ENCODE data around the gene ARMC12. TPM values are rescaled to one million over a fixed set of nuclear protein-coding genes. Genes with fewer than 3 reads are reported as not detected.

The ARMC12 gene
- total and polyA plus RNA-seq, 2 of the 13 experiments (the other 11 are each of a cell fraction or from before 2014, with no cell fraction given): 1.3 TPM; not detected in 1

GRCh38 chr6:35776364-35777215 lies 39.8 kb downstream of the ARMC12 start, which contains the start of gene CLPSL2 (continued):
- TF ChIP-seq AHDC1 (CRISPR knock-in tag; IDR thresholded peaks at IDR 0.05; ENCODE audit: borderline replicate concordance) (no peak), ZBTB33 (CRISPR knock-in tag; IDR thresholded peaks at IDR 0.05) (no peak), HOXA3 (CRISPR knock-in tag; IDR thresholded peaks at IDR 0.05) (no peak), POGK (CRISPR knock-in tag; conservative IDR thresholded peaks at IDR 0.05) (0 out of 2 replicates have a peak, but pooled peaks have one; percentile 49), AGO1 (IDR thresholded peaks at IDR 0.05; ENCODE audit: low read depth, low read length, poor library complexity, severe bottlenecking) (peak; percentile 56), ZNF7 (CRISPR knock-in tag; IDR thresholded peaks at IDR 0.05) (no peak), ELF3 (CRISPR knock-in tag; IDR thresholded peaks at IDR 0.05) (no peak), GLI4 (CRISPR knock-in tag; IDR thresholded peaks at IDR 0.05; ENCODE audit: borderline replicate concordance) (no peak), CEBPG (CRISPR knock-in tag; IDR thresholded peaks at IDR 0.05) (no peak), ZBTB49 (CRISPR knock-in tag; IDR thresholded peaks at IDR 0.05; ENCODE audit: borderline replicate concordance) (no peak), RARA (CRISPR knock-in tag; IDR thresholded peaks at IDR 0.05) (no peak), SALL2 (CRISPR knock-in tag; IDR thresholded peaks at IDR 0.05) (no peak), THAP7 (CRISPR knock-in tag; IDR thresholded peaks at IDR 0.05) (no peak), FOXJ3 (CRISPR knock-in tag; IDR thresholded peaks at IDR 0.05; ENCODE audit: borderline replicate concordance) (no peak), HNRNPUL1 (IDR thresholded peaks at IDR 0.05; ENCODE audit: low read depth, low read length) (no peak), SMAD1 (CRISPR knock-in tag; IDR thresholded peaks at IDR 0.05; ENCODE audit: borderline replicate concordance, low read depth) (no peak)

Data from HepG2 (cell line).